Stomach (tissue), 9 donors: Measurements from ENCODE around the gene CYP27C1. TPM values are rescaled to one million over a fixed set of nuclear protein-coding genes. Genes with fewer than 3 reads are reported as not detected.

Source experiments
- DNase-seq, 2 donors: peaks; one replicate each; pipeline versions ENCODE4 v3.0.0 to v3.0.0-alpha.2; 2013 to 2019
- H3K27ac ChIP-seq, 5 donors: fragments of 200-600 bp in 4 of 5; sonication (generic) in 4 of 5; one replicate each; pipeline ENCODE4 v1.5.1; 2013 to 2019; ENCODE audit warnings: mild to moderate bottlenecking in 1 of 5, moderate library complexity in 1 of 5
- H3K27me3 ChIP-seq, 3 donors: fragments of 200-600 bp; sonication (generic); one replicate each; pipeline ENCODE4 v1.5.1; 2017 to 2019; ENCODE audit warnings: mixed run types in 1 of 3
- H3K36me3 ChIP-seq, 4 donors: fragments of 200-600 bp; sonication (generic); 1 replicate in 3 of 4; 2 replicates in 1 of 4; pipeline ENCODE4 v1.5.1; 2016 to 2019
- H3K4me1 ChIP-seq, 4 donors: fragments of 200-600 bp; sonication (generic); one replicate each; pipeline ENCODE4 v1.5.1; 2016 to 2019
- H3K4me3 ChIP-seq, 4 donors: fragments of 200-600 bp; sonication (generic) in 3 of 4; one replicate each; pipeline ENCODE4 v1.5.1; 2016 to 2019; ENCODE audit warnings: mild to moderate bottlenecking in 1 of 4
- H3K9me3 ChIP-seq, 4 donors: fragments of 200-600 bp; sonication (generic); one replicate each; pipeline ENCODE4 v1.5.1; 2016 to 2019
- EP300 ChIP-seq: sonication (generic); formaldehyde crosslinking; IDR thresholded peaks from one replicate; pipeline ENCODE4 v1.6.1; 2017; ENCODE audit warnings: antibody characterized with exemption
- POLR2A ChIP-seq, 4 donors: fragments of 450-650 bp; IDR thresholded peaks; one replicate each; pipeline ENCODE4 v1.6.1; 2016; ENCODE audit warnings: antibody characterized with exemption in 4 of 4, control low read depth in 2 of 4, mild to moderate bottlenecking in 1 of 4, moderate library complexity in 1 of 4
- POLR2AphosphoS5 ChIP-seq, 3 donors: sonication (generic); formaldehyde crosslinking; IDR thresholded peaks; one replicate each; pipeline ENCODE4 v1.6.1; 2016; ENCODE audit warnings: antibody characterized with exemption in 3 of 3
- WGBS, 5 donors: extraction: QIAGEN DNeasy Blood & Tissue Kit in 3 of 5; methylation state at CpG; one replicate each; pipeline versions ENCODE4 v1.1.5 to v1.1.7; 2013 to 2018; 5-methylcytosine and 5-hydroxymethylcytosine counted together
- intact Hi-C: fragments of 100-400 bp; cut with DNase I; formaldehyde crosslinking; loops from one replicate; pipeline ENCODE4 v1.15.1; 2023; ENCODE audit warnings: low total_unique reads
- polyA plus RNA-seq, 3 donors: library from polyadenylated mRNA; stranded (reverse); fragments of 200-250 nt; gene quantifications; one replicate each; pipeline ENCODE4 v1.2.3, GENCODE V29; 2013
- total RNA-seq, 5 donors: library from RNA; depleted of rRNA; stranded (reverse); fragments of >200 nt; gene quantifications; one replicate each; pipeline versions ENCODE4 v1.1.0 to v1.2.3, GENCODE V29; 2014 to 2016
- TF ChIP-seq, protein P1 (sequence below), 7 experiments: fragments of 450-650 bp in 4 of 7; fragments of 200-600 bp in 3 of 7; sonication (generic) in 3 of 7; IDR thresholded peaks; one replicate each; pipeline ENCODE4 v1.5.1; 2016 to 2019; ENCODE audit warnings: antibody characterized with exemption in 7 of 7, control low read depth in 2 of 7, mild to moderate bottlenecking in 1 of 7
- donor health status: healthy with polysubstance abuse.
- donor health status: Bipolar disorder and iron deficiency.
- donor health status: healthy.

Gene CYP27C1
- total and polyA plus RNA-seq, 8 donors = 0.25 to 3.5 (median 0.40) TPM; not detected in 4

DNA sequence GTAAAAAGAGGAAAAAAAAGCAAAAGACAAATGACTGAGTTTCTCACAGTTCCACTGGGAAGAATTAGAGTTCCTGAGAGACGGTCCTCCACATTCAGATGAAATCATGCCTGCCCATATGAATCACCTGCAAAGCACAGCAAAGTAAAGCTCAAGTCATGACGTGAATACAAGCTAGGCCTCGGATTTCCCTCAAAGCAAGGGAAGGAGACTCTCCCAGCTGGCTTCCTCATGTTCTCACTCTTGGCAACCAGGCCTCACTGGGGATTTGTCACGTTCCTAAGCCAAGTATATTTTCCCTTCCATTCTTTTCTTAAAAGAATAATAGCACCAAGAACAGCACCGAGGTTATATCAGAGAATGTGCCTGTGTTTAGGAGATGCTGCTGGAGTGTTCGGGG, 47.0 kb downstream of the CYP27C1 start:
- intact Hi-C loops = no loop called here
- Histone ChIP-seq H3K4me3 (no peak overlapping the region), H3K27ac (peak overlapping the region in 1 of 5 donors; percentile 54), H3K36me3 (no peaks in the 10 kb centered on the region), H3K9me3 (no peaks in the 10 kb centered on the region), H3K27me3 (no peaks in the 10 kb centered on the region), H3K4me1 (peaks cover 0 to 33% (median 18%) of the 10 kb centered on the region in 4 donors)
- WGBS, 5 donors = 57 to 70% (median 64%) methylated on average over 6 of the region's 6 CpGs
- peak in 1 of 2 donors; percentile 82 for DNase-seq
- TF ChIP-seq POLR2AphosphoS5 (IDR thresholded peaks at IDR 0.05) = no peak
- TF ChIP-seq EP300 = no peak
- TF ChIP-seq, protein P1, sequence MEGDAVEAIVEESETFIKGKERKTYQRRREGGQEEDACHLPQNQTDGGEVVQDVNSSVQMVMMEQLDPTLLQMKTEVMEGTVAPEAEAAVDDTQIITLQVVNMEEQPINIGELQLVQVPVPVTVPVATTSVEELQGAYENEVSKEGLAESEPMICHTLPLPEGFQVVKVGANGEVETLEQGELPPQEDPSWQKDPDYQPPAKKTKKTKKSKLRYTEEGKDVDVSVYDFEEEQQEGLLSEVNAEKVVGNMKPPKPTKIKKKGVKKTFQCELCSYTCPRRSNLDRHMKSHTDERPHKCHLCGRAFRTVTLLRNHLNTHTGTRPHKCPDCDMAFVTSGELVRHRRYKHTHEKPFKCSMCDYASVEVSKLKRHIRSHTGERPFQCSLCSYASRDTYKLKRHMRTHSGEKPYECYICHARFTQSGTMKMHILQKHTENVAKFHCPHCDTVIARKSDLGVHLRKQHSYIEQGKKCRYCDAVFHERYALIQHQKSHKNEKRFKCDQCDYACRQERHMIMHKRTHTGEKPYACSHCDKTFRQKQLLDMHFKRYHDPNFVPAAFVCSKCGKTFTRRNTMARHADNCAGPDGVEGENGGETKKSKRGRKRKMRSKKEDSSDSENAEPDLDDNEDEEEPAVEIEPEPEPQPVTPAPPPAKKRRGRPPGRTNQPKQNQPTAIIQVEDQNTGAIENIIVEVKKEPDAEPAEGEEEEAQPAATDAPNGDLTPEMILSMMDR (IDR thresholded peaks at IDR 0.05) = no peak
- no peak for TF ChIP-seq POLR2A (IDR thresholded peaks at IDR 0.05)

DNA sequence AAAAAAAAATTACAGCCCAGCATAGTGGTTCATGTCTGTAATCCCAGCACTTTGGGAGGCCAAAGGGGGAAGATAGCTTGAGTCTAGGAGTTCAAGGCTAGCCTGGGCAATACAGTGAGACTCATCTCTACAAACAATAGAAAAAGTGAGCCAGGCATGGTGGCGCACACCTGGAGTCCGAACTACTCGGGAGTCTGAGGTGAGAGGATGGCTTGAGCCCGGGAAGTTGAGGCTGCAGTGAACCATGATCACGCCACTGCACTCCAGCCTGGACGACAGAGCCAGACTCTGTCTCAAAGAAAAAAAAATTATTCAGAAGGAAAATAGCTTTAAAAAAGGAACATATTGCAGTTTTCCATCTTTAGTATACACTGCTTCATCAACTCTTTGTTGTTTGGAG, 47.8 kb downstream of the CYP27C1 start:
- H3K27ac ChIP-seq = peak overlapping the region in 1 of 5 donors; percentile 54
- TF ChIP-seq POLR2A (IDR thresholded peaks at IDR 0.05) = no peak
- no peak for TF ChIP-seq EP300
- TF ChIP-seq, protein P1 (IDR thresholded peaks at IDR 0.05) = no peak
- no peak for TF ChIP-seq POLR2AphosphoS5 (IDR thresholded peaks at IDR 0.05)
- intact Hi-C loops = no loop called here
- H3K9me3 ChIP-seq = no peaks in the 10 kb centered on the region
- no peaks in the 10 kb centered on the region for H3K27me3 ChIP-seq
- DNase-seq = no peak
- peaks cover 0 to 32% (median 17%) of the 10 kb centered on the region in 4 donors for H3K4me1 ChIP-seq
- no peak overlapping the region for H3K4me3 ChIP-seq
- no peaks in the 10 kb centered on the region for H3K36me3 ChIP-seq
- 94 to 99% (median 95%) methylated on average over 6 of the region's 6 CpGs for WGBS, 5 donors

DNA sequence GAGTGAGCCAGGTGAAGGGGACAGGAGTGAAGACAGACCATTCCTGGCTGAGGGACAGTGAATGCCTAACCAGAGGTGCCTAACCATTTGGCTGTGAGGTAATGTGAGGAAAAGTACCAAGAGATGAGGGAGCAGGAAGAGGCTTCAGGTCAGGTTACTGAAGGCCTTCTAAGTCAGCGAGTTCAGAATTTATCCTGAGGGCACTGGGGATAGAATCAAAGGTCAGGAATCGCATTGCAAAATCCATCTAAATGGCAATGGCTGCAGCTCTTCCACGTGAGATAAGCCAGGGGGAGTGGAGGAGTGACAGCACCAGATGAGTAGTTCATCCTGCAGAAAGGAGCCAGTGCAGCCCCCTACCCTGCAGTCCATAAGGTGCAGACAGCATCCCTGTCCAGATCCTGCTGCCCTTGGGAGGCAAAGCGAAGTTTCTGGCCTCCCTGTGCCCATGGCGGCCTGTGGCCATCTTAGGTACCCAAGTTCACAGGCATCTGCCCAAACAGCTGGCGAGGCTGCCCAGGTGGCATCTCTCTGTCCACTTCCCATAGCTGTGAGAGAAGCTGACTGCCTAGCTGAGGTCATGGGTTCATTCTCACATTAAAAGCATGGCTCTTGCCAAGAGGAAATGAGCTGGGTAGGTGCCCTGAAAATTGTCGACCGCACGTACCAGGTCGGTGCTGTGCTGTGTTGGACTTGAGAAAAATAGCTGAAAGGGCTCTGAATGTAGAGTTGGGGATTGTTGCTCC, 49.5 kb downstream of the CYP27C1 start:
- Histone ChIP-seq H3K36me3 (no peaks in the 10 kb centered on the region), H3K27ac (no peak overlapping the region), H3K4me3 (no peak overlapping the region), H3K4me1 (peaks cover 0 to 18% (median 9%) of the 10 kb centered on the region in 4 donors), H3K27me3 (no peaks in the 10 kb centered on the region), H3K9me3 (no peaks in the 10 kb centered on the region)
- DNase-seq = no peak
- 79 to 87% (median 83%) methylated on average over 10 of the region's 10 CpGs for WGBS, 5 donors
- intact Hi-C loops = no loop called here
- TF ChIP-seq EP300 (no peak), POLR2A (IDR thresholded peaks at IDR 0.05) (no peak), POLR2AphosphoS5 (IDR thresholded peaks at IDR 0.05) (no peak)
- TF ChIP-seq, protein P1 (IDR thresholded peaks at IDR 0.05) = no peak

GRCh38 chr2:127170021-127170420, 50.1 kb downstream of the CYP27C1 start:
- 85 to 98% (median 90%) methylated on average over 3 of the region's 3 CpGs for WGBS, 5 donors

More at GRCh38 chr2:127170021-127170420, 50.1 kb downstream of the CYP27C1 start:
- Histone ChIP-seq H3K4me3 (no peak overlapping the region), H3K36me3 (no peaks in the 10 kb centered on the region), H3K27ac (no peak overlapping the region), H3K4me1 (peaks cover 0 to 12% (median 5%) of the 10 kb centered on the region in 4 donors), H3K27me3 (no peaks in the 10 kb centered on the region), H3K9me3 (no peaks in the 10 kb centered on the region)
- intact Hi-C loops = no loop called here
- no peak for TF ChIP-seq POLR2AphosphoS5 (IDR thresholded peaks at IDR 0.05)
- TF ChIP-seq, protein P1 (IDR thresholded peaks at IDR 0.05) = no peak
- DNase-seq = no peak
